ENCODE data around the gene HDDC3. TPM values are rescaled to one million over a fixed set of nuclear protein-coding genes. Genes with fewer than 3 reads are reported as not detected.

The HDDC3 gene
- total RNA-seq, 2 experiments from 2014 or later: 28.1 to 29.2 TPM

Other genes with a start within 250 kb of the HDDC3 start
- 10 to 100 TPM; 36.6 to 41.0 TPM for gene BLM, start 215.2 kb downstream of the HDDC3 start, total RNA-seq
- gene FURIN, start 64.0 kb downstream of the HDDC3 start, total RNA-seq: 10 to 100 TPM; 62.2 to 63.5 TPM
- gene FES, start 48.0 kb downstream of the HDDC3 start, total RNA-seq: 1 to 10 TPM; 6.2 to 7.5 TPM
- gene MAN2A2, start 29.2 kb downstream of the HDDC3 start, total RNA-seq: 100 to 1,000 TPM; 108 to 111 TPM
- 10 to 100 TPM; 77.9 to 78.6 TPM for gene UNC45A, start 2.7 kb upstream of the HDDC3 start, total RNA-seq
- gene RCCD1, start 22.3 kb upstream of the HDDC3 start, total RNA-seq: 10 to 100 TPM; 31.5 to 31.6 TPM
- 100 to 1,000 TPM; 132 to 149 TPM for gene PRC1, start 62.0 kb upstream of the HDDC3 start, total RNA-seq
- 10 to 100 TPM; 22.8 to 26.2 TPM for gene VPS33B, start 90.0 kb upstream of the HDDC3 start, total RNA-seq
- under 1 TPM; 0.08 to 0.20 TPM for gene SV2B, start 167.7 kb upstream of the HDDC3 start, total RNA-seq